H7 (cell line): ENCODE measurements around the gene FAM131A. TPM values are rescaled to one million over a fixed set of nuclear protein-coding genes. Genes with fewer than 3 reads are reported as not detected.

ENCODE experiments used
- DNase-seq: peaks from one replicate; pipeline ENCODE4 v3.0.0; 2012
- H3K27me3 ChIP-seq: 2 replicates; pipeline ENCODE4 v1.6.0; 2011; ENCODE audit warnings: mild to moderate bottlenecking, low read length; ENCODE audit not compliant: control insufficient read depth, insufficient read depth
- H3K36me3 ChIP-seq: replicated peaks from 2 replicates; pipeline ENCODE4 v1.5.1; 2011; ENCODE audit warnings: low read length; ENCODE audit not compliant: control insufficient read depth, insufficient read depth
- H3K4me3 ChIP-seq: 2 replicates; pipeline ENCODE4 v1.5.1; 2011; ENCODE audit warnings: low read depth, mild to moderate bottlenecking, control low read depth, low read length, moderate library complexity; ENCODE audit not compliant: insufficient read depth
- total RNA-seq: library from RNA; depleted of rRNA; stranded (reverse); fragments of >200 nt; shearing (Covaris generic); gene quantifications from 2 replicates; pipeline ENCODE4 v1.2.3, GENCODE V29; 2014; rRNA removed

The FAM131A gene
- 36.9 and 41.1 TPM in 2 replicates for total RNA-seq

GRCh38 chr3:184337399-184337714 lies at the start of gene FAM131A:
Gene FAM131A, plus strand, starts transcription at chr3:184337600. Its CDS starts 31 bp downstream, at chr3:184337631.
- H3K27me3 ChIP-seq: no peaks in the 10 kb centered on the region
- peaks cover 21% of the 10 kb centered on the region for H3K36me3 ChIP-seq
- DNase-seq: no peak
- H3K4me3 ChIP-seq: peak within 1 kb of the TSS; percentile 94

GRCh38 chr3:184289426-184289938 lies 47.9 kb upstream of the FAM131A start:
- Histone ChIP-seq H3K36me3 (no peaks in the 10 kb centered on the region), H3K27me3 (peaks cover 2% of the 10 kb centered on the region; the same call in 1 of the 2 replicates), H3K4me3 (no peak overlapping the region)
- peak; percentile 92 for DNase-seq

GRCh38 chr3:184290331-184290730 lies 47.1 kb upstream of the FAM131A start:
- Histone ChIP-seq H3K27me3 (peaks cover 2% of the 10 kb centered on the region; the same call in 1 of the 2 replicates), H3K4me3 (no peak overlapping the region), H3K36me3 (no peaks in the 10 kb centered on the region)
- DNase-seq: peak; percentile 71

- H3K27me3 ChIP-seq: peaks cover 2% of the 10 kb centered on the region; the same call in 1 of the 2 replicates
- no peaks in the 10 kb centered on the region for H3K36me3 ChIP-seq
- DNase-seq: no peak
- H3K4me3 ChIP-seq: no peak overlapping the region
These were observed 46.2 kb upstream of the FAM131A start for GRCh38 chr3:184291044-184291737.

GRCh38 chr3:184291738-184292445 lies 45.5 kb upstream of the FAM131A start:
- DNase-seq: no peak
- Histone ChIP-seq H3K36me3 (no peaks in the 10 kb centered on the region), H3K27me3 (peaks cover 2% of the 10 kb centered on the region; the same call in 1 of the 2 replicates), H3K4me3 (no peak overlapping the region)

GRCh38 chr3:184295771-184296170 lies 41.6 kb upstream of the FAM131A start:
- H3K4me3 ChIP-seq: no peak overlapping the region
- H3K27me3 ChIP-seq: no peaks in the 10 kb centered on the region; the same call in 1 of the 2 replicates
- peaks cover 5% of the 10 kb centered on the region for H3K36me3 ChIP-seq
- DNase-seq: no peak

- Histone ChIP-seq H3K4me3 (no peak overlapping the region), H3K27me3 (no peaks in the 10 kb centered on the region; the same call in 1 of the 2 replicates), H3K36me3 (peaks cover 11% of the 10 kb centered on the region)
- DNase-seq: no peak
These were observed 40.8 kb upstream of the FAM131A start for GRCh38 chr3:184296616-184297015.

GRCh38 chr3:184298759-184299487 lies 38.5 kb upstream of the FAM131A start, which contains the start of gene PSMD2:
Gene PSMD2, plus strand, starts transcription at chr3:184299241. Its CDS starts 26 bp downstream, at chr3:184299267.
- DNase-seq: peak; percentile 100

GRCh38 chr3:184299488-184300377 lies 37.7 kb upstream of the FAM131A start:
- DNase-seq: peak; percentile 41
- H3K4me3 ChIP-seq: peak overlapping the region; percentile 92
- H3K36me3 ChIP-seq: peaks cover 39% of the 10 kb centered on the region
- no peaks in the 10 kb centered on the region; the same call in 1 of the 2 replicates for H3K27me3 ChIP-seq

More at GRCh38 chr3:184298759-184299487, 38.5 kb upstream of the FAM131A start, which contains the start of gene PSMD2:
- peak within 1 kb of the TSS; percentile 92 for H3K4me3 ChIP-seq
- peaks cover 33% of the 10 kb centered on the region for H3K36me3 ChIP-seq
- no peaks in the 10 kb centered on the region; the same call in 1 of the 2 replicates for H3K27me3 ChIP-seq

GRCh38 chr3:184300378-184300720 lies 37.1 kb upstream of the FAM131A start:
- H3K36me3 ChIP-seq: peaks cover 39% of the 10 kb centered on the region
- no peaks in the 10 kb centered on the region; the same call in 1 of the 2 replicates for H3K27me3 ChIP-seq
- no peak overlapping the region; the same call in 1 of the 2 replicates for H3K4me3 ChIP-seq
- DNase-seq: no peak

- peaks cover 62% of the 10 kb centered on the region for H3K36me3 ChIP-seq
- no peak for DNase-seq
- H3K4me3 ChIP-seq: no peak overlapping the region
- no peaks in the 10 kb centered on the region for H3K27me3 ChIP-seq
These were observed 31.8 kb upstream of the FAM131A start for GRCh38 chr3:184305577-184305976.

- Histone ChIP-seq H3K27me3 (no peaks in the 10 kb centered on the region), H3K36me3 (peaks cover 56% of the 10 kb centered on the region)
- no peak for DNase-seq
These were observed 30.9 kb upstream of the FAM131A start for GRCh38 chr3:184306341-184306972.

GRCh38 chr3:184307915-184308314 lies 29.5 kb upstream of the FAM131A start:
- no peak overlapping the region for H3K4me3 ChIP-seq
- no peak for DNase-seq
- no peaks in the 10 kb centered on the region for H3K27me3 ChIP-seq
- peaks cover 41% of the 10 kb centered on the region for H3K36me3 ChIP-seq

More at GRCh38 chr3:184306341-184306972, 30.9 kb upstream of the FAM131A start:
- H3K4me3 ChIP-seq: no peak overlapping the region
